Liver (tissue), 9 donors: ENCODE data around the gene SIL1. TPM values are rescaled to one million over a fixed set of nuclear protein-coding genes. Genes with fewer than 3 reads are reported as not detected.

Source experiments
- DNase-seq: peaks from one replicate; pipeline ENCODE4 v3.0.0-alpha.2; 2017; ENCODE audit warnings: low spot score
- H3K27ac ChIP-seq, 2 donors: one replicate each; pipeline ENCODE4 v1.7.0; 2013; ENCODE audit warnings: inconsistent platforms in 2 of 2, low read length in 2 of 2, control low read depth in 1 of 2, low read depth in 1 of 2, mild to moderate bottlenecking in 1 of 2
- H3K27me3 ChIP-seq, 4 donors: one replicate each; pipeline versions ENCODE4 v1.6.1 to v1.7.0; 2013; ENCODE audit warnings: low read length in 3 of 4, inconsistent platforms in 1 of 4, mild to moderate bottlenecking in 1 of 4, moderate library complexity in 1 of 4; ENCODE audit not compliant: control insufficient read depth in 4 of 4, insufficient read depth in 4 of 4
- H3K36me3 ChIP-seq, 4 donors: one replicate each; pipeline versions ENCODE4 v1.6.1 to v1.7.0; 2013; ENCODE audit warnings: low read length in 3 of 4, mild to moderate bottlenecking in 3 of 4, low read depth in 1 of 4, moderate library complexity in 1 of 4; ENCODE audit not compliant: control insufficient read depth in 4 of 4, insufficient read depth in 3 of 4
- H3K4me1 ChIP-seq, 4 donors: one replicate each; pipeline versions ENCODE4 v1.6.1 to v1.7.0; 2013; ENCODE audit warnings: low read length in 3 of 4, mild to moderate bottlenecking in 3 of 4, moderate library complexity in 1 of 4; ENCODE audit not compliant: control insufficient read depth in 4 of 4, insufficient read depth in 4 of 4
- H3K4me3 ChIP-seq, 3 donors: one replicate each; pipeline versions ENCODE4 v1.6.1 to v1.7.0; 2013; ENCODE audit warnings: low read length in 3 of 3, control low read depth in 1 of 3, low read depth in 1 of 3, mild to moderate bottlenecking in 1 of 3
- H3K9ac ChIP-seq, 2 donors: one replicate each; pipeline ENCODE4 v1.7.0; 2013; ENCODE audit warnings: low read length in 2 of 2, mild to moderate bottlenecking in 2 of 2, moderate library complexity in 2 of 2, control low read depth in 1 of 2, low read depth in 1 of 2
- H3K9me3 ChIP-seq, 4 donors: one replicate each; pipeline versions ENCODE4 v1.6.1 to v1.7.0; 2013; ENCODE audit warnings: low read length in 3 of 4; ENCODE audit not compliant: control insufficient read depth in 4 of 4
- CTCF ChIP-seq: fragments of 150-350 bp; IDR thresholded peaks from 2 replicates; pipeline ENCODE4 v1.5.1; 2017; ENCODE audit warnings: improper control_type of control experiment, low read depth, low read length; ENCODE audit not compliant: missing input control
- EGR1 ChIP-seq, 2 donors: IDR thresholded peaks; 2 replicates each; pipeline ENCODE4 v1.6.1; 2016 to 2018; ENCODE audit warnings: antibody characterized with exemption in 2 of 2, low read depth in 2 of 2
- FOXA1 ChIP-seq: IDR thresholded peaks from 2 replicates; pipeline ENCODE4 v1.6.1; 2016; ENCODE audit warnings: antibody characterized with exemption
- FOXA2 ChIP-seq: IDR thresholded peaks from 2 replicates; pipeline ENCODE4 v1.6.1; 2016; ENCODE audit warnings: antibody characterized with exemption
- HNF4A ChIP-seq, 2 donors: conservative IDR thresholded peaks; 2 replicates each; pipeline ENCODE4 v1.6.1; 2016; ENCODE audit warnings: antibody characterized with exemption in 2 of 2, mild to moderate bottlenecking in 2 of 2
- HNF4G ChIP-seq: IDR thresholded peaks from 2 replicates; pipeline ENCODE4 v1.6.1; 2016; ENCODE audit warnings: antibody characterized with exemption
- JUND ChIP-seq, 2 donors: IDR thresholded peaks; 2 replicates each; pipeline ENCODE4 v1.6.1; 2016; ENCODE audit warnings: antibody characterized with exemption in 2 of 2
- MAX ChIP-seq: IDR thresholded peaks from 2 replicates; pipeline ENCODE4 v1.6.1; 2016; ENCODE audit warnings: antibody characterized with exemption
- NR2F2 ChIP-seq: IDR thresholded peaks from 2 replicates; pipeline ENCODE4 v1.6.1; 2016; ENCODE audit warnings: antibody characterized with exemption
- REST ChIP-seq: IDR thresholded peaks from 2 replicates; pipeline ENCODE4 v1.6.1; 2016; ENCODE audit warnings: antibody characterized with exemption, mild to moderate bottlenecking
- RXRA ChIP-seq, 2 donors: IDR thresholded peaks; 2 replicates each; pipeline ENCODE4 v1.6.1; 2017 to 2018; ENCODE audit warnings: antibody characterized with exemption in 2 of 2, mild to moderate bottlenecking in 1 of 2
- SP1 ChIP-seq: IDR thresholded peaks from 2 replicates; pipeline ENCODE4 v1.6.1; 2018; ENCODE audit warnings: antibody characterized with exemption, mild to moderate bottlenecking
- YY1 ChIP-seq: IDR thresholded peaks from 2 replicates; pipeline ENCODE4 v1.6.1; 2016; ENCODE audit warnings: antibody characterized with exemption, mild to moderate bottlenecking
- WGBS: extraction: QIAGEN DNeasy Blood & Tissue Kit; methylation state at CpG from one replicate; pipeline ENCODE4 v1.1.7; 2013; 5-methylcytosine and 5-hydroxymethylcytosine counted together
- polyA plus RNA-seq, 2 donors: library from polyadenylated mRNA; stranded (reverse) in 1 of 2; unstranded in 1 of 2; fragments of 200-250 nt in 1 of 2; fragments of >200 nt in 1 of 2; fragmentation: Nextera tagmentation in 1 of 2; extraction: Ambion mirVana in 1 of 2; gene quantifications; one replicate each; pipeline versions ENCODE4 v1.2.1 to v1.2.3, GENCODE V29; 2013 to 2015
- total RNA-seq, 2 donors: library from RNA; depleted of rRNA; stranded (reverse); fragments of >200 nt; gene quantifications; one replicate each; pipeline ENCODE4 v1.2.3, GENCODE V29; 2014
- donor health status: healthy.
- donor health status: healthy.
- donor health status: healthy.
- donor health status: healthy.
- donor health status: healthy.

SIL1 gene
- total and polyA plus RNA-seq, 4 donors = 38.1 to 95.1 (median 76.2) TPM

GRCh38 chr5:139019880-139020279 lies 178.3 kb downstream of the SIL1 start:
- TF ChIP-seq EGR1 (IDR thresholded peaks at IDR 0.05; ENCODE audit: low read depth in 2 of 2) (no peak), RXRA (IDR thresholded peaks at IDR 0.05) (no peak)
- Histone ChIP-seq H3K36me3 (peaks cover 7 to 38% (median 23%) of the 10 kb centered on the region in 4 donors), H3K4me1 (no peaks in the 10 kb centered on the region), H3K9ac (no peak overlapping the region), H3K4me3 (no peak overlapping the region), H3K9me3 (no peaks in the 10 kb centered on the region), H3K27me3 (no peaks in the 10 kb centered on the region), H3K27ac (no peak overlapping the region)
- no peak for DNase-seq
- 97% methylated on average over 4 of the region's 4 CpGs for WGBS

- H3K27me3 ChIP-seq = no peaks in the 10 kb centered on the region
- peaks cover 7 to 35% (median 21%) of the 10 kb centered on the region in 4 donors for H3K36me3 ChIP-seq
- no peak for TF ChIP-seq HNF4A (conservative IDR thresholded peaks at IDR 0.05)
- TF ChIP-seq JUND (IDR thresholded peaks at IDR 0.05) = no peak
- TF ChIP-seq NR2F2 = no peak
- TF ChIP-seq MAX = no peak
- TF ChIP-seq YY1 = no peak
- no peak for TF ChIP-seq CTCF
- no peak for TF ChIP-seq EGR1 (IDR thresholded peaks at IDR 0.05; ENCODE audit: low read depth in 2 of 2)
- no peak for TF ChIP-seq FOXA1
- no peak for TF ChIP-seq FOXA2
- TF ChIP-seq SP1 = no peak
- H3K27ac ChIP-seq = no peak overlapping the region
- no peak overlapping the region for H3K9ac ChIP-seq
- WGBS = 96% methylated on average over 3 of the region's 3 CpGs
- no peak for DNase-seq
- no peaks in the 10 kb centered on the region for H3K9me3 ChIP-seq
- H3K4me3 ChIP-seq = no peak overlapping the region
- H3K4me1 ChIP-seq = no peaks in the 10 kb centered on the region
These were observed 179.0 kb downstream of the SIL1 start for GRCh38 chr5:139019211-139019610.

GRCh38 chr5:139017624-139018023 lies 180.5 kb downstream of the SIL1 start:
- peaks cover 7 to 34% (median 19%) of the 10 kb centered on the region in 4 donors for H3K36me3 ChIP-seq
- H3K27me3 ChIP-seq = no peaks in the 10 kb centered on the region
- H3K9ac ChIP-seq = no peak overlapping the region
- no peaks in the 10 kb centered on the region for H3K9me3 ChIP-seq
- H3K4me1 ChIP-seq = no peaks in the 10 kb centered on the region
- H3K27ac ChIP-seq = no peak overlapping the region
- no peak for DNase-seq
- no peak overlapping the region for H3K4me3 ChIP-seq
- WGBS = 97% methylated on average over 5 of the region's 5 CpGs
- TF ChIP-seq HNF4G (no peak), SP1 (no peak), REST (no peak), HNF4A (conservative IDR thresholded peaks at IDR 0.05) (no peak), FOXA2 (no peak), FOXA1 (no peak)
